ENCODE measurements around the gene NCOA1.
"Not testable (repeated sequence)": the region's sequence is repeated elsewhere in the genome, so short reads cannot be mapped to it uniquely, and the experiment has no call there.

NCOA1 gene

DNA sequence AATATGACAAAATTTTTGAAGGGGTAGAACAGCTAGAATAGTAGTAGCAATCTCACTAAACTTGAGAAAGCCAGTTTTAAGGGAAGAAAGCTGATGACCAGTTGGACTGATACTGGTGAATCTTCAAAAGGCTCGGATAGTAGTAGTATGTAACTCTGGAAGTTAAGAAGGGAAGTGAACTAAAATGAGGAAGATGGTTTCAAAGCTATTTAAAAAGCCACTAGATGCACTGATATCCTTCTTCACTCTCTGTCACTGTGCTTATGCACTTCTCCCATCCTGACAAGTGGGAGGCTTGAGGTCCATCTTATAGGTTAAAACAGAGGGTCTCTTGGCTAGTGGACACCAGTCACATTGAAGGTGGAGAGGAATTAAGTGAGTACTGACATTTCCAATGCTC lies 141.1 kb downstream of the NCOA1 start:
- DNase-seq (ENCODE audit: low read depth) = no peak

DNA sequence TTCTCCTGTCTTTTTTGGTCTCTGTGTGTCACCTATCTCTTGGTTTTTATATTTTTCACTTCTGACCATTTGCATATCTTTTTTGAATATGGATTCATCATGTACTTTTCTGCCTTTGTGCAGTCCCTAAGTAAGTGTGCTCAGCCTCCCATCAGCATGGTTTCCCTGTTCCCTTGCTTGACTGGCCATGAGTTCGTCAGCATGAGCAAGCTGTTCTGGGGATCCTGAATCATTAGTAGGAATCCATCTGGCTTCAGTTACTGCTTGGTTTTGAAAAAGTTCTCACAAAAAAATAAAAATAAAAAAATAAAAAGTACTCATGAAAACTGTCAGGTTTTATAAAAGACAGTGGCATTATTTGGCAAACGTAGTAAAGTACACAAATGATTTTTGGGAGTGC lies 144.1 kb downstream of the NCOA1 start:
- DNase-seq (ENCODE audit: low read depth) = peak; percentile 28

DNA sequence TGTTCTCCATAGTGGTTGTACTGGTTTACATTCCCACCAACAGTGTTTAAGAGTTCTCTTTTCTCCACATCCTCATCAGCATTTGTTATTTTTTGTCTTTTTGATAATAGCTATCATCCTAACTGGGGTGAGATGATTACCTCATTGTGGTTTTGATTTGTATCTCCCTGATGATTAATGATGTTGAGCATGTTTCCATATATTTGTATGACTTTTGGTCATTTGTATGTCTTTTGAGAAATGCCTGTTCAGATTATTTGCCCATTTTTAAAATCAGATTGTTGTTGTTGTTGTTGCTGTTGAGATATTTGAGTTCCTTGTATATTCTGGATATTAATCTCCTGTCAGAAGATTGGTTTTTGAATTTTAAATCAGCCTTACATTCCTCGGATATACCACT lies 147.5 kb downstream of the NCOA1 start:
- DNase-seq (ENCODE audit: low read depth) = no peak

DNA sequence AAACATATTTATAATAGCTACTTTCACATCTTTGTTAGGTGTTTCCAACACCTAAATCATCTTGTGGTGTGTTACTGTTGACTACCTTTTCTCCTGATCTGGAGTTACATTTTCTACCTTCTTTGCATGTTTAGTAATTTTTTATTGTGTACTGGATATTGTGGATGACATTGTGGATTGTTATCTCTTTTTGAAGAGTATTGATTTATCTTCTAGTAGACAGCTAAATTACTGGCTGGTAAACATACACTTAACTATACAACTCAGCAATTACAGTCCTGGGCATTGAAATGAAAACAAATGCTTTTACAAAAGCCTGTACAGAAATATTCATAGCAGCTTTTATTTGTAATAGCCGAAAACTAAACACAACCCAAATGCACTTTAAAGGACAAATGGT lies 151.3 kb downstream of the NCOA1 start:
- DNase-seq (ENCODE audit: low read depth) = no peak

DNA sequence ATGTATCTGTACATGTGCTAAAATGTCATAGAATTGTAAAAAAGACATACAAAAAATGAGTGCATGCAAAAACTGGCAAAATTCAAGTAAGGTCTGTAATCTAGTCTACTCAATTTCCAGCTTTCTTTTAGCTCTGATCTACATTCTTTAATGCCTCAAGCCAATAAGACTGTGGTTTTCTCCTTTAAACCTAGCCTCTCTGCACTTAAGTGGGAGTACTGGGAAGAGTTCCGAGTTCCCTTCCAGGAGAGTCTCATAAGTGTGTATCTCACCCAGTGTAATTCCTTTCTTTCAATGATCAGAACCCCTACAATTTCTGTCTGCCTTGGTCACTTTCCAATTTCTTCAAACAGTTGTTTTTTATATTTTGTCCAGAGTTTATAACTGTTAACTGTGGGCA lies 152.0 kb downstream of the NCOA1 start:
- DNase-seq (ENCODE audit: low read depth) = peak; percentile 11

DNA sequence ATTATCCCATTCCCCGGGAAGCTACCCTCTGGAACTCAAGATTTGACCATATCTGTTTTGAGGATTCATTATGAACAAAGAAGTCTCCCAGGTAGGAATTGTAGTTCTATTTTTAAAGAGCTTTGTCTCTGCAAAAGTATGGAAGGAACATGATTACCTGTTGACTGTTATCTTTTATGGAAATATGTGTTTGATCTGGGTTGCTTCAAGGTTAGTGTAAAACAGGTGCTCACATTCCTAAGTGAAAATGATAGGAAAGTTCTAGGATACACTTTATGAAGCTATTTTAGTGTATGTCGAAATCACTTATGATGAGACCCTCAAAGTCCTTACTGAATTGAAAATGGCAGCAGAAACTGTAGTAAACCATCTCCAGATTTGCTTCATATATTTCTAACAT lies 153.0 kb downstream of the NCOA1 start:
- no peak for DNase-seq (ENCODE audit: low read depth)

DNA sequence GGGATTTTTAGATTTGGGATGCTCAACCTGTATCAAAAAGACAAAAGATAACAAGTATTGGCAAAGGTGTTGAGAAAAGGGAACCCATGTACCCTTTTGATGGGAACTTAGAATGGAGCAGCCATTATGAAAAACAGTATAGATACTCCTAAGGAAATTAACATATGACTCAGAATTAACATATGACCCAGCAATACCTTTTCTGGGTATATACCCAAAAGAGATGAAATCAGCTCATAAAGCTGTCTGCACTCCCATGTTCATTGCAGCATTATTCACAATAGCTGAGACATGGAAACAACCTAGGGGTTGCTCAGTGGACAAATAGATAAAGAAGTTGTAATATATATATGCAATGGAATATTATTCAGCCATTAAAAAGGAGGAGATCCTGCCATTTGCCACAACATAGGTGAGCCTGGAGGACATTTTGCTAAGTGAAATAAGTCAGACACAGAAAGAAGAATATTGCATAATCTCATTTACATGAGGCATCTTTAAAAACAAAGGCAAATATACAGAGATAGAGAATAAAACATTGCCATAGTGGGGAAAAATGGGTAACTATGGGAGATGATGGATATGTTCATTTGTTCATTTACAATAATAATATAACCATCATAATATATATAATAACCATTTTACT lies 160.1 kb downstream of the NCOA1 start:
- DNase-seq (ENCODE audit: low read depth) = no peak

DNA sequence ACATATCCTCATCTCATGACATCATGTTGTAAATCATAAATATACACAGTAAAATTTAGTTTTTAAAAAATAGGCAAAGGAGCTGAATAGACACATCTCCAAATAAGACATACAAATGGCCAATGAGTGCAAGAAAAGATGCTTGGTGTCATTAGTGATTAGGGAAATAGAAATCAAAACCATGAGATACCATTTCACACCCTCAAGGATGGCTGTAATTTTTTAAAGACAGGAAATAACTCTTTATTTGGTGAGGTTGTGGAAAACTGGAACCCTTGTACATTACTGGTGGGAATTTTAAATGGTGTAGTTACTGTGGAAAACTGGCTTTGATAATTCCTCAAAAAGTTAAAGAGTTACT lies 160.6 kb downstream of the NCOA1 start:
- no peak for DNase-seq (ENCODE audit: low read depth)

DNA sequence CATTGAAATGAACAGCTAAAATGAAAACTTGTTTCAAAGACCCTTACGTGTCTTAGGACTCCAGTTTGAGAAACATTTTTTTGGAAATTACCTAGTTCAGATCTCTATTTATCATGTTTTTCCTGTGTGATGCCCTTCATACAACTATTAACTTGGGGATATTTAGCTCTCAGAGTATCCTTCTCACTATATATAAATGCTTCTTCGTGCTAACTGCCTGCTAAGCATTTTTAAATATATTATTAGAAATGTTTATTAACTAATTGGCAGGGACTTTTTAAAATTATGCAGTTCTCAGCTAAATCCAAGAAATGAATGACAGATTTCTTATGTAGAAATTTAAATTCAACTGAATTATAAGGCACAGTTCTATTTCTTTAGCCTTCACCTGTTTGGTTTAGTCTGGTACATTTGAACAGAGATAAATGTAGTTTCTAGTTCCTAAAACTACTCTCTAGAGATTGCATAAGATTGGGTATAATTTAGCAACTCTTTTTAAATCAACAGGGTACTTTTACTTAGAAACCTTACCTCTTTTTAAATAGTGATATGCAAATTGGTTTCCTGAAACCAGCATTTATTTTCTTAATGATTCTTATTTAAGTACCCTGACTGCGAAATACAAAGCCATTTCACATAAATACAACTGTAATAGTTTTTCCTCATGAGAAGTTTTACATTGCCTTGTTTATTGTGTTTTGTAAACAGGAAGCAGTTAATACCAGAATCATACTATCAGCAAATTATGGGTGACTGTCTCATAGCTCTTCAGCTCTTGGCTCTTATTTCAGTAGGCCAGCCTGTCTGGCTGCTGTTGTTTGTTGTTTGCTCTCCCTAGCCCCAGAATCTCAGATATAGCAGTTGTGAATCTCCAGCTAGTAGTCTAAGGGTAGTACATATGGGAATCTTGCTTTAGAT lies 161.5 kb downstream of the NCOA1 start:
- no peak for DNase-seq (ENCODE audit: low read depth)

DNA sequence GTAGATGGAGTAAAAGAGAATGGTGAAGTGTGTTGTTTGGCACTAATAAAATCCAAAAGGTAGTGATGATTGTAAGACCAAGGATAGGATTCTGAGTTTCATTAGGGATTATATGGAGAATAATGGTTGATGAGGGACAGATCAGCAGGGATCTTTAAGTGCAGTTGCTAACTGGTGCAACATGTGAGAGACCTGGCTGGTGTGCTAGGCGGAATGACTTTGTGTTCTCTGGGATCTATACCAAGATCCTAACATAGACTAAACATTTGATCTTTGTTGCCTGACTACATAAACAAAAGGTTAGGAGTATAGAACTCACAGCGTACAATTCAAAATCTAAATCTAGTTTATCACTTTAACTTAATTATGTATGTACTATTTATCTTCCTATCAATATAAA lies 166.8 kb downstream of the NCOA1 start:
- no peak for DNase-seq (ENCODE audit: low read depth)

DNA sequence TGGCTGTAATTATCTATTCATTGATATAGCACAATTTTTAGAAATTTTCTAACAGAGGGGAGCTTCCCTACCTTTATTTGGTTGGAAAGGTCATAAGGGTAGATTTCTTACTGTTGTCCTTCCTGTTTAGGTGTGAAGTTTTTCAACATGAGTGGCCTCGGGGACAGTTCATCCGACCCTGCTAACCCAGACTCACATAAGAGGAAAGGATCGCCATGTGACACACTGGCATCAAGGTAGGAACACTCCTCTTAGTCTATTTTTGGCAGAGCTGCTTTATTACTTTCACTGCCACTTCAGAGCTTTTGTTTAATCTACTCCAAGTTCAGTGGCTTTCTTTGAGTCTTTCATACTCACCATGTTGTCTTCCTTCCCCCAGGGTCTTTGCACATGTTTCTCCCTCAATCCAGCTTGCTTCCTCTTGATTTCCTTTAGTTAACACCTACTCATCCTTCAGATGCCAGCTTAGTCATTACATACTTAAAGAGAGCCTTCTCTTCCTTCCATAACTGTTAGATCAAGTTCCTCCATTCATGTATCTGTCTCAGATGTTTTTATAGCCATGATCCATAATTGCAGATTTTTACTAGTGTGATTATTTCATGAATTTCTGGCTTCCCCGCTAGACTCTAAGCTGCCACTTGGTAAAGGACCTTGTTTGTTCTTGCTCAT lies 167.6 kb downstream of the NCOA1 start:
- no peak for DNase-seq (ENCODE audit: low read depth)

DNA sequence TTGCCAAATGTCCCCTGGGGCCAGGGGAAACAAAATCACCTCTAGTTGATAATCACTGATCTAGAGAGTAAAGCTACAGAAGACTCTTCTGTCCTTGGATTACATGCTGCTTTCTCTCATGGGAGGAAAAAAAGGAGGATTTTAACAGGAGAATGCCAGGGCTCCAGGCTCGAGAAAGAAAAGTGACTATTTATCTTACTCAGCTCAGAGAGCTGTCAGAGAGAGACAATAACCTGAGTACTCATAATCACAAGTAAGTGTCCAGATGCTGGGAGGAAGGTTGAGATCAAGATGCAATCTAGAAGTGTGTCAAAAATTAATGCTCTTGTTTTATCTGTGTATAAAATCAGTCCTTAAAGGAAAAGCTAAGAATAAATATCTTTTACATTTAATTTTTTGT lies 168.8 kb downstream of the NCOA1 start:
- no peak for DNase-seq (ENCODE audit: low read depth)

DNA sequence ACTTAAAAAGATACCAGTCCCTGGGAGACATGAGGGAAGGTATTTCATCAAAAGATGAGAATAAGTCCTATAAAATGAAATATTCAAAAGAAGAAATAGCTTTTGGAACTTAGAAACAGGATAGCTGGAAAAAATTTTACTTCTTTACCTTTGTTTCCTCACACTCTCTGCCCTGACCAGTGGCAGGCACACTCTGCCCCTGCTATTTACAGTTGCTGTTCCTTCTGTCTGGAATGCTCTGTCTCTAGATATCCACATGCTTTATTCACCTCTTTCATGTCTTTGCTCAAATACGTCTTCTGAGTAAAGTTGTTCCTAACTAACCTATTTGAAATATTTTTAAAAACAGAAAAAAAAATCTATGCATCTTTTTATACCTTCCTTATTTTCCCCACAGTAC lies 176.5 kb downstream of the NCOA1 start:
- DNase-seq (ENCODE audit: low read depth) = no peak

DNA sequence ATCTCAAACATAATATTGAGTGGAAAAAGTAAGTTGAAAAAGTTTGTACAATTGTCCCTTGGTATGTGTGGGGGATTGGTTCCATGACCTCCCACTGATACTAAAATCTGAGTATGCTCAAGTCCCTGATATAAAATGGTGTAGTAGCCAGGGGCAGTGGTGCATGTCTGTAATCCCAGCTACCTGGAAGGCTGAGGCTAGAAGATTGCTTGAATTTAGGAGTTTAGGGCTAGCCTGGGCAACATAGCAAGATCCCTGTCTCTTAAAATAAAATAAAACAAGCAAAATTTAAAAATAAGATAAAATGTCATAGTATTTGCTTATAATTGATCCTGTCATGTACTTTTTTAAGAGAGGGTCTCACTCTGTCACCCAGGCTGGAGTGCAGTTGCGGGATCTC lies 180.2 kb downstream of the NCOA1 start:
- DNase-seq (ENCODE audit: low read depth) = no peak

DNA sequence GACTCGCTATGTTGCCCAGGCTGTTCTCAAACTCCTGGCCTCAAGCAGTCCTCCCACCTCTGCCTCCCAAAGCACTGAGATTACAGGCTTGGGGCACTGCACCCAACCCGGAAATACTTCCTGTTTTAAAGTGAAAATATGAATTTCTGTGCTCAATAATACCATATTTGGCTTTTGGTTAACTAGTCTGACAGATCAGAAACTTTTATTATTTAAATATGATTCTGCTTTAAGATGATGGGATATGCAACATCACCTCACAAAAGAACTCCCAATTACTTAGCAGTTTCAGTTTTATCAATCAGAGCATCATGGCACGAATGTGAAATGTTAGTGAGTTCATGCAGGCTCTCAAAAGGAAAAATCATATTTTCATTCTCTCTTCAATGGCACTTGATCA lies 181.5 kb downstream of the NCOA1 start:
- no peak for DNase-seq (ENCODE audit: low read depth)

DNA sequence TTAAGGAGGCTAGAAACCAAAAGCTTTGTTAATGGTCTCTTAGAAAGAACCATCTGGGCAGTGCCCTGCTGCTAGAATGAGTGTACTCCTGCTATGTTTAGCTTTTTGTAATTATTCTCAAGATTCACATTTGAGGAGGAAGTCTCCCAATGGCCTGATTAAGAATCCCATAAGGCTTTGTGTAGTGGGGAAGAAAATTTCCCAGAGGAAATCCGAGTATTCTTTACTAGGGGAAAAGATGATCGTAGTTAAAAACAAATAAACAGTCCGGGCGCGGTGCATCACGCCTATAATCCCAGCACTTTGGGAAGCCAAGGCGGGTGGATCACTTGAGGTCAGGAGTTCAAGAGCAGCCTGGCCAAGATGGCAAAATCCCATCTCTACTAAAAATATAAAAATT lies 184.3 kb downstream of the NCOA1 start:
- no peak for DNase-seq (ENCODE audit: low read depth)

DNA sequence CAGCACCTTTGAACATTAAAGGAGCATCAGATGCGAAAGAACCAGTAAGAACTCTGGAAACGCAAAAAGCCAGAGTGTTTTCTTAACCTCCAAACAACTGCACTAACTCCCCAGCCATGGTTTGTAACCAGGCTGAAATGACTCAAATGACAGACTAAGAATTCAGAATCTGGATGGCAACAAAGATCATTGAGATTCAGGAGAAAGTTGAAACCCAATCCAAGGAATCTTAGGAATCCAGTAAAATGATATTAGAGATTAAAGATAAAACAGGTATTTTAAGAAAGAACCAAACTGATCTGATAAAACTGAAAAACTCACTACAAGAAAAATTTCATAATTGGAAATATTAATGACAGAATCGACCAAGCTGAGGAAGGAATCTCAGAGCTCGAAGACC lies 185.4 kb downstream of the NCOA1 start:
- no peak for DNase-seq (ENCODE audit: low read depth)

DNA sequence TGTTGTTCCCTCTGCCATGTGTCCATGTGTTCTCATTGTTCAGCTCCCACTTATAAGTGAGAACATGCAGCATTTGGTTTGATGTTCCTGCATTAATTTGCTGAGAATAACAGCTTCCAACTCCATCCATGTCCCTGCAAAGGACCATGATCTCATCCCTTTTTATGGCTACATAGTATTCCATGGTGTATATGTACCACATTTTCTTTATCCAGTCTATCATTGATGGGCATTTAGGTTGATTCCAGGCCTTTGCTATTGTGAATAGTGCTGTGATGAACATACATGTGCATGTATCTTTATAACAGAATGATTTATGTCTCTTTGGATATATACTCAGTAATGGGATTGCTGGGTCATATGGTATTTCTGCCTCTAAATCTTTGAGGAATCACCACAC lies 187.0 kb downstream of the NCOA1 start:
- not testable (repeated sequence) for DNase-seq (ENCODE audit: low read depth)

DNA sequence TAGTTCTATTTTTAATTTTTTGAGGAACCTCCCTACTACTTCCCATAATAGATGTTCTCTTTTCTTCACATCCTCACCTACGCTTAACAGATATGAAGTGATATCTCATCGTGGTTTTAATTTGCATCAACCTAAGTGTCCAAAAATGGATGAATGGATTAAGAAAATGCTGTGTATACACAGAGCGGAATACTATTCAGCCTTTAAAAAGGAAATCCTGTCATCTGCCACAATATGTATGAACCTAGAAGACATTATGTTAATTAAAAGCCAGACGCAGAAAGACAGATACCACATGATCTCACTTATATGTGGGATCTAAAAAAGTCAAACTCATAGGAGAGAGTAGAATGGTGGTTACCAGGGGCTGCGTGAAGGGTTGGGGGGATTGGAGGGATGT lies 189.1 kb downstream of the NCOA1 start:
- no peak for DNase-seq (ENCODE audit: low read depth)

DNA sequence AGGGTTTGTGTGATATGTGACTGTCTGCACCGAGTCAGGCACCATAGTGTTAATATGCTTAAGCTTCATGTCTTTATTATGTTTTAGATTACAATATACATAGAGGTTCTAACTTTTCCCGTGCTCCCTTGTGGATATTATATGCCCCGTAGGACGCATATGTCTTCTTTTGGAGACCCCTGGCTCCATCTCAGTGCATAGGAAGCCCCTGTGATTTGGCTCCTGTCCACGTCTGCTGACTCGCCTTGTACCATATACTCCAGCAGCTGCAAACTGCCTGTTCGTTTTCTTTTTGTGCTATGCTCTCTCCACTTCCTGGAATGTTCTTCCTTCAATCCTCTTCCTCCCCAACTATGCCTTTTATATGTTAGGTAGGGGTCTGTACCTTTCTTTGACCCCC lies 191.2 kb downstream of the NCOA1 start:
- DNase-seq (ENCODE audit: low read depth) = no peak

DNA sequence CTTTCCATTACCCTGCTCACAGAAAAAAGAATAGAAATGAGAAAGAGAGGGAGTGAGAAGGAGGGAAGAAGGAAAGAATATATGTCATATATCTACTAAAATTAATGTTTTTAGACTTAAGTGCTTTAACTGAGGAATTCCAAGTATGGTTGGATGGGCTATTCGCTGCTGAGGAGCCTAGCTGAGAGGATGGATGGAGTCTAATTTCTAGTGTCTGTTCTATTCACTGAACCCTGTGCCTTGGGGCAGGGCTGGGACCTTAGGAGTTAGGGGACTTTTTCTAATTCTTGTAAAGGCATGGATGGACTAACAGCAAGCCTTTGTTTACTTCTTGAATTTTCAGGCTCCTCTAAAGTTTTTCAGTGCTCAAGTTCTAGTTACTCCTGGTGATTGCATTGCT lies 192.4 kb downstream of the NCOA1 start:
- DNase-seq (ENCODE audit: low read depth) = no peak

DNA sequence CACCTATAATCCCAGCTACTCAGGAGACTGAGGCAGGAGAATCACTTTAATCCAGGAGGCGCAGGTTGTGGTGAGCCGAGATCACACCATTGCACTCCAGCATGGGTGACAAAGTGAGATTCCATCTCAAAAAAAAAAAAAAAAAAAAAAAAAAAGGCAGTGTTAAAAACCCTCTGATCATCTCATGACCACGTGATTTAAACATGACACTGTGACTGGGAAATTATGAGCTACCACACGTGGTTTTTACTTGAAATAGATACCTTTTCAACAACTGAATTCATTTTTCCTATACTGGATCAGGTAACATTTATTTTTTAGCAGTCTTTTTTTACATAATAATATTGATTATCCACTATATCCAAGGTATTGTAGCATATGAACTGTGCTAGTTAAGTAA lies 199.5 kb downstream of the NCOA1 start:
- no peak for DNase-seq (ENCODE audit: low read depth)

DNA sequence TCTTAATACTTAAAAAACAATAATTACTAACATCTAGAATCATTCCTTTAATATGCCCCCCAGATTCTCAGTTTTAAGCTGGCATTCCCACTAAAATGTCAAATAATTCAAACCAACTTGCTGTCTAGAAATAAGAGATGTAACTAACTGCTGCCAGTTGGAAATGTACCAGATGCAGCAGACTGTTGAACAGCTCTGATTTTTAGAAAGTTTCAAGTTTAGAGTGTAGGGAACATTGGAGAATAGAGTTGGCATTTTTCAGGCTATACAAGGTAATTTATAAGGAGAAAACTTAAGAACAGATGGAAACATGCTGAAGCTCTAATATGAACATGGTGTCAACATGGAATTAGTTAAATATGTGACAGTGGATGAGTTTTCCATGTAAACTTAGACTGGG lies 200.8 kb downstream of the NCOA1 start:
- no peak for DNase-seq (ENCODE audit: low read depth)
